ENCODE results near the gene RRP8.
A peak's percentile ranks its signal among the peaks of the same experiment; 100 is the strongest.

Gene RRP8

GRCh38 chr11:6603287-6604080, at the start of gene RRP8, which contains the start of gene ILK:
TSS of gene RRP8 (minus strand) at chr11:6603616. CDS start at chr11:6603502, 114 bp downstream.
TSS of gene ILK (plus strand) at chr11:6603774. CDS start at chr11:6604272, 498 bp downstream.
- DNase-seq = peak; percentile 48

GRCh38 chr11:6653097-6653496, 49.7 kb upstream of the RRP8 start:
- no peak for DNase-seq

GRCh38 chr11:6652182-6652581, 48.8 kb upstream of the RRP8 start:
- DNase-seq = no peak

GRCh38 chr11:6650980-6651379, 47.6 kb upstream of the RRP8 start:
- DNase-seq = no peak

GRCh38 chr11:6650104-6650503, 46.7 kb upstream of the RRP8 start:
- DNase-seq = no peak

- no peak for DNase-seq
Measured at GRCh38 chr11:6648501-6648900, 45.1 kb upstream of the RRP8 start.

- no peak for DNase-seq
Measured at GRCh38 chr11:6647836-6648235, 44.4 kb upstream of the RRP8 start.

- DNase-seq = no peak
Measured at GRCh38 chr11:6646918-6647679, 43.7 kb upstream of the RRP8 start.

GRCh38 chr11:6646576-6646917, 43.1 kb upstream of the RRP8 start:
- no peak for DNase-seq

GRCh38 chr11:6646071-6646470, 42.7 kb upstream of the RRP8 start:
- DNase-seq = no peak

- DNase-seq = no peak
Measured at GRCh38 chr11:6642957-6643356, 39.5 kb upstream of the RRP8 start.

GRCh38 chr11:6640985-6641701, 37.7 kb upstream of the RRP8 start:
- DNase-seq = no peak

GRCh38 chr11:6640036-6640984, 36.9 kb upstream of the RRP8 start:
- no peak for DNase-seq

- no peak for DNase-seq
Measured at GRCh38 chr11:6638429-6638828, 35.0 kb upstream of the RRP8 start.

GRCh38 chr11:6637871-6638270, 34.5 kb upstream of the RRP8 start:
- no peak for DNase-seq

- no peak for DNase-seq
Measured at GRCh38 chr11:6636480-6636879, 33.1 kb upstream of the RRP8 start.

GRCh38 chr11:6635082-6635932, 31.9 kb upstream of the RRP8 start:
- DNase-seq = no peak

GRCh38 chr11:6634534-6634933, 31.1 kb upstream of the RRP8 start:
- DNase-seq = no peak

- no peak for DNase-seq
Measured at GRCh38 chr11:6633422-6634408, 30.3 kb upstream of the RRP8 start.
